Measurements from ENCODE around the gene CXorf38. TPM values are rescaled to one million over a fixed set of nuclear protein-coding genes. Genes with fewer than 3 reads are reported as not detected.
A peak's percentile ranks its signal among the peaks of the same experiment; 100 is the strongest.
"Not testable (repeated sequence)": the region's sequence is repeated elsewhere in the genome, so short reads cannot be mapped to it uniquely, and the experiment has no call there.

The CXorf38 gene
- total RNA-seq, 1 experiment from 2014 or later, result 23.3 TPM

DNA sequence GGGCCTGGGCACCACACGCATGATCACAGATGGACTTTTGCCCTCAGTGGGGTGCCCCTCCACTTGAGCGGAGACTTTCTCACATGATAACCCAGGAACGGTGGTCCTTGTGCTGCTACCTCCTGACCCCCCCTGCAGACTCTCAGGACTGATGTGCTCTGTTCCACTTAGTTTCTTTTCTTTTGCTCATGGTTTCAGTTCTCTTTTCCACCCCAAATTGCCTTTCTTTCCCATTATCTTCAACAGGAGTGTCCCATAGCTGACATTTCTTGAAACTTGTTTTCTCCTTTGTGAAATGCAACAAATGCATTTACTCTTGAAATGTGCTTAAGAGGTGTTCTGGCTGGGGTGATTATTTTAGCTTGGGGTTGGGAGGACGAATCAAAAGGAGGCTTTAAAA, 15.2 kb downstream of the CXorf38 start:
- DNase-seq (ENCODE audit: extremely low read depth, low read depth), result no peak

DNA sequence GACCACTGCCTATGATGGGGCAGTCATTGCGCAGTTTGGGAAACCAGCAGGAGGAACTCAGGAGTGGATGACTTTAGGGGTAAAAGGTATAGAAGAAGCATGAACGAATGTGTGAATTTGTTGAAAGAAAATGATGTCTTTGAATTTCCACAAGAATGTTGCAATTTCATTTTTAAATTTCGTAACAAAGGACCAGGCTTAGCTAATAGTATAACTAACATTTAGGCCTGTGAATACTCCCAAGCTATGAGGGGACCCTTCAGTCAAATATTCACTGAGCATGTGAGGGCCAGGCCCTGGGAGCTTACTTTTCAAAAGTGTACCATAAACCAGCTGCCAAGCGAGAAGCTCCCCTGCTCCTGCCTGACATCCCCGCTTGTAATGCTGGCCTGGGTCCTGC, 18.9 kb downstream of the CXorf38 start:
- no peak for DNase-seq (ENCODE audit: extremely low read depth, low read depth)

DNA sequence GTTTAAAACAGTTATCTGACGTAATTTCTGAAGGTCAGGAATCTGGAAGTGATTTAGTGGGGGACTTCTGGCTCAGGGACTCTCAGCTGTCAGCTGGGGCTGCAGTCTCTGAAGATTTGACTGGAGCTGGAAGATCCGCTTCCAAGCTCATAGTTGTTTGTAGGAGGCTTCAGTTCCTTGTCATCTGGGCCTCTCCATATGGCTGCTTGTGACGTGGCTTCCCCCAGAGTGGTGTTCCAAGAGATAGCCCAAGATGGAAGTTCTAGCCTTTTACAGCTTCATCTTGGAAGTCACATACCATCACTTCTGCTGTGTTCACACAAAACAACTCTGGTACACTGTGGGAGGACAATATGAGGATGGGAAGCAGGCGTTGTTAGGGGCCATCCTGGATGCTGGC, 22.1 kb downstream of the CXorf38 start:
- no peak for DNase-seq (ENCODE audit: extremely low read depth, low read depth)

DNA sequence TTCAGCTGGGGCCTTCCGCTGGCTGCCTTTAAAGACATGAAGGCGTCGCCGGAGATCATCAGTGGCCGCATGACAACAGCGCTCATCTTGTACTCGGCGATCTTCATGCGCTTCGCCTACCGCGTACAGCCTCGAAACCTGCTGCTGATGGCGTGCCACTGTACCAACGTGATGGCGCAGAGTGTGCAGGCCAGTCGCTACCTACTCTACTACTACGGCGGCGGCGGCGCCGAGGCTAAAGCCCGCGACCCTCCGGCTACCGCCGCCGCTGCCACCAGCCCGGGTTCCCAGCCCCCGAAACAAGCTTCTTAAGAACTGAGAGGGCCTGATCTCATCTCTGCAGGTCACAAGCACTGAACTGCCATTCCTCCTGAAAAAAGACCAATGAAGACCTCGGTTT, 23.7 kb downstream of the CXorf38 start:
- no peak for DNase-seq (ENCODE audit: extremely low read depth, low read depth)

DNA sequence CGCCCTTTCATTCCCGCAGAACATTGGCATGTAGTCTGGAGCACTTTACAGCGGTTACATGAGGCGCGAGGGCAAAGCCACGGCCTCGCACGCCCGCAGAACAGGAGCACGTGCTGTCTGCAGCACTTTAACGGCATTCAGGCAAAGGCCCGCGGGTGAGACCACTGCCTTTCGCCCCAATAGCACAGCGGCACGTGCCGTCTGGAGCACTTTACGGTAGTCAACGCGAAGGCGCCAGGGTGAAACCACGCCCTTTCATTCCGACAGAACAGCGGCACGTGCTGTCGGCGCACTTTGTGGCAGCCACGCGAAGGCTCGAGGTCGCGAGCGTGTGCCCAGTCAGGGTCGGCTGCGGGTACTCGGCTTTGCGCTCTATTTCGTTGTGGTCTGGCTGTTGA, 24.2 kb downstream of the CXorf38 start, which contains the start of gene MPC1L:
Gene MPC1L, plus strand, starts transcription at position 290 of the 398 bp plus-strand sequence. CDS start 138 bp downstream, outside the sequence.
- no peak for DNase-seq (ENCODE audit: extremely low read depth, low read depth)

DNA sequence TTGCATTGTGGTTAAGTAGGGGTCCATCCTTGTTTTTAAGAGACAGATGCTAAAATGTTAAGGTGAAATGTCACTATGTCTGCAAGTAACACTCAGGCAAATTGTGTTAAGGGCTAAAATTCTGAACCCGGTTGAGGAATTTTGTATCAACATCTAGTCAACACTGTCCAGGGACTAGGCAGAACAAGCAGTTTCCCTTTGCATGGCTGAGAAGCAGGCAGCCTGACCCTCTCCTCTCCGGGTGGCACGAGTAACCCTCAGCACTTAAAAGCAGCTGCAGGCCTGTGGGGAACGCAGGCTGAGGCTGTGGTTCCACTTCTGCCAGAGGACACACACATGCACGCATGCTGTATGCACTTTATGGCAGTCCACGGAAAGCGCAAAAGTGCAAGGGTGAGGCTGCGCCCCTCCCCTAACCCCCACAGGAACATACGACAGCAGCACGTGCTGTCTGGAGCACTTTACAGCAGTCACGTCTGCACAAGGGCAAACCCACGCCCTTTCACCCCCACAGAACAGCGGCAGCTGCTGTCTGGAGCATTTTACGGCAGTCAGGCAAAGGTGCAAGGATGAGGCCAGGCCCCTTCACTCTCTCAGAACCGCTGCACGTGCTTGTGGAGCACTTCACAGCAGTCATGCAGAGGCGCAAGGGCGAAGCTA, 24.8 kb downstream of the CXorf38 start:
- DNase-seq (ENCODE audit: extremely low read depth, low read depth), result no peak

DNA sequence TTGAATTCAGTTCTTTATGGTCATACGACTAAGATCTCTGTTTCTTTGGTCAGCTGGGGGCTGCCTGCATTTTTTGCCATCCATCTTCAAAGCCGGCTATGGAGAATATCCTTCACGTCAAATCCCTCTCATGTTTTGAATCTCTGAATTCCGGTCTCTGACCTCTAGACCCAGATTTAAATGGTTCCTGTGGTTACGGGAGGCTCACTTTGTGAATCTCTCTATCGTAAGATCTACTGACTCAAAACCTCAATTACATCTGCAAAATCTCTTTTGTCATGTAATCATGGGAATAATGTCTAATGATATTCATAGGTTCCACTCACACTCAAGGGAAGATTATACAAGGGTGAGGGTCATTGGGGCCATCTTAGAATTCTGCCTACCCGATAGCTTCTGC, 29.8 kb downstream of the CXorf38 start:
- no peak for DNase-seq (ENCODE audit: extremely low read depth, low read depth)

DNA sequence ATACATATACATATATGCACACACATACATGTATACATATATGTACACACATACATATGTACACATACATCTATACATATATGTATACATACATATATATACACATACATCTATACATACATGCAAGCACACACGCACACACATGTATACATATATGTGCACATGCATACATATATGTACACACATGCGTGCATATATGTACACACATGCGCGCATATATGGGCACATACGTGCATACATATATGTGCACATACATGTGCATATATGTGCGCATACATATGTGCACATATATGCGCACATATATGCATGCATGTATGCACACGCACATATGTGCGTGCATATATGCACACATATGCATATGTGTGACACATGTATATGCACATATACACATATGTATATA, 31.4 kb downstream of the CXorf38 start:
- DNase-seq (ENCODE audit: extremely low read depth, low read depth), result no peak

DNA sequence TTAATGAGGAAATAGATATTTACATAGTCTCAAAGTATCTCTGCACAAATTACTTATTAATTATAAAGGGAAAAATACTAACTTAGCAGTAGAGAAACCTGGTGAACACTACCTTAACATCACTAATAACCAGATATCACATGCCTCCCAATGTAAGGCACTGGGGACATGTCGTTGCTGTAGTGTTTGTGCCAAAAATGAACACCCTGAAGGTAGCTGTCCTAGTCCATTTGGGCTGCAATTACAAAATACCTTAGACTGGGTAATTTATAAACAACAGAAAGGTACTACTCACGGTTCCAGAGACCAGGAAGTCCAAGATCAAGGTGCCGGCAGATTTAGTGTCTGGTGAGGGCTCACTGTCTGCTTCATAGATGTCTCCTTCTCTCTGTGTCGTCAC, 34.9 kb downstream of the CXorf38 start:
- no peak for DNase-seq (ENCODE audit: extremely low read depth, low read depth)

DNA sequence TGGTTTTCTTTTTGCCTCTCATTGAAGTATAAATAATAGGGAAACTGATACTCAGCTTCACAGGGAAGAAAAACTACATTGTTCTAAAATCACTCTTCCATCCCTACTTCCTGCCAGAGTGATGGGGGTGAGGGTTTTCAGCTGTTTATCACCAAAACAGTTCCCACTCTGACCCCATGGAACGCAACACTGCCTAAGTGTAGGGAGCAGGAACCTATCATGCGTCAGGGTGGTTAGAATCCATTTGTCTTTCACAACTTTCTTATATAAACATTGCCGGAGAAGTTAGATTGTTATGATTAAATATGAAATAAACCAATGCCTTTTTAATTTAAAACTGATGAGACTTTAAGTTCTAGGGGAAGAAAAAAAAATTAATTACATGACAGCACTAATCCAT, 40.0 kb downstream of the CXorf38 start:
- no peak for DNase-seq (ENCODE audit: extremely low read depth, low read depth)

DNA sequence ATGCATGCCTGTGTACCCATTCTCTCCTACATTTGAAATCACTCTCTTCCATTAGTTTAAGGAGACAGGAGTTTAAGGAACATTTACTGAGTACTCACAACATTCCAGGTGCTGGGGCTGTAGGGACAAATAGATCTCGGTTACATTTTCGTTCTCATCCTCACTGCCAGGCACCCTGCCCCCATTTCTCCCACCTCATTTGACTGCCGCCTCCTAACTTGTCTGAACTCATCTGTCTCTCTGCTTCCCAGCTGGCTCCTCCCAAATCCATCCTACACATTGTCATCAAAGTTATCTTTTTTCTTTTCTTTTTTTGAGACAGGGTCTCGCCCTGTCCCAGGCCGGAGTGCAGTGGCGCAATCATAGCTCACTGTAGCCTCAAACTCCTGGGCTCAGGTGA, 43.9 kb downstream of the CXorf38 start:
- DNase-seq (ENCODE audit: extremely low read depth, low read depth), result no peak

DNA sequence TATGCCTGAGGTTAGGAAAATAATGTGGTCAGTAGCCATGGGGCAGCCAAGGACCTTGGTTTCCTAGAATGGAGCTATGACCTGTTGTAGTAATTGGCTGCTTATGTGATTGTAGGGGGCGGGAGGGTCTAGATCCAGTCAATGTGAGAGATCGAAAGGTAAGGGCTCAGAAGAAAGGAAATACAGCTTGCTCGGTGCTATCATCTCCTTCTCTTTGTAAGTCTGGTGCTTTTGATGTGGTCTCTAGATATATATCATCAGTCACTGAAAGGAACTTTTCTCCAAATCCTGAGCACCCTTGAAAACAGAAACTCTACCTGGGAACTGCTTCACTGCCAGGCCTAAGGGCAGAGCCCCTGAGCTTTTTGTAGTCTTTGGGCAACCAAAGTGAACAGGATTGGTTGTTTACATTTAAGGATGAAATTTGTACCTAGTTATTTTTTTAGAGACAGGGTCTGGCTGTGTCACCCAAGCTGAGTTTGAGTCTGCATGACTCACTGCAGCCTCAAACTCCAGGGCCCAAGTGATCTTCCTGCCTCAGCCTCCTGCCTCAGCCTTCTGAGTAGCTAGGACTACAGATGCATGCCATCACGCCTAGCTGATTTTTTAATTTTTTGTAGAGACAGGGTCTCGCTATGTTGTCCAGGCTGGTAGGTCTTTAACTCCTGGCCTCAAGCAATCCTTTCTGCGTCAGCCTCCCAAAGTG, 57.6 kb downstream of the CXorf38 start:
- not testable (repeated sequence) for DNase-seq (ENCODE audit: extremely low read depth, low read depth)

DNA sequence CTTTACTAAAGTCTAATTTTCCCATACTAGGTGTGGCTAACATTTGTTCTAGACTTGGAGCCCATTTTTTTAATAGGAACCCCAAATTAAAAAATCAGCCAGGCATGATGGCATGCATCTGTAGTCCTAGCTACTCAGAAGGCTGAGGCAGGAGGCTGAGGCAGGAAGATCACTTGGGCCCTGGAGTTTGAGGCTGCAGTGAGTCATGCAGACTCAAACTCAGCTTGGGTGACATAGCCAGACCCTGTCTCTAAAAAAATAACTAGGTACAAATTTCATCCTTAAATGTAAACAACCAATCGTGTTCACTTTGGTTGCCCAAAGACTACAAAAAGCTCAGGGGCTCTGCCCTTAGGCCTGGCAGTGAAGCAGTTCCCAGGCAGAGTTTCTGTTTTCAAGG, 59.7 kb downstream of the CXorf38 start:
- not testable (repeated sequence) for DNase-seq (ENCODE audit: extremely low read depth, low read depth)

DNA sequence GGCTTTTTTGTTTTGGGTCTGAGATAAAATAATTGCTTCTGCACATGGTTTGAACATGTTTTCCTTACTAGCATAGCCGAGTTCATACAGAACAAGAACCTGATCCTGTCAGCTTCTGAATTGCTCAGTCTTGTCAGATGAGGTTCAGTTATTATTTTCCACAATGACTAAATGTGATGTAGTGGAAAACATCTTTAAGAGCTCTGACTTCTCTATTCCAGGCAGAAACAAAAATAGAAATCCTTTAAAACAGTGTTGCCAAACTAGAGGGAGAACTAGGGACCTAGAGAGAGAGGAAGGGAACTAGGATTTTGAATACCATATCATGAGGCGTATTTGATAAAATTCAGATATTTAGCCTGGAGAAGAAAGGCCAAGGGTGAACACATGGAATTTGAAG, 64.5 kb downstream of the CXorf38 start:
- DNase-seq (ENCODE audit: extremely low read depth, low read depth), result no peak

DNA sequence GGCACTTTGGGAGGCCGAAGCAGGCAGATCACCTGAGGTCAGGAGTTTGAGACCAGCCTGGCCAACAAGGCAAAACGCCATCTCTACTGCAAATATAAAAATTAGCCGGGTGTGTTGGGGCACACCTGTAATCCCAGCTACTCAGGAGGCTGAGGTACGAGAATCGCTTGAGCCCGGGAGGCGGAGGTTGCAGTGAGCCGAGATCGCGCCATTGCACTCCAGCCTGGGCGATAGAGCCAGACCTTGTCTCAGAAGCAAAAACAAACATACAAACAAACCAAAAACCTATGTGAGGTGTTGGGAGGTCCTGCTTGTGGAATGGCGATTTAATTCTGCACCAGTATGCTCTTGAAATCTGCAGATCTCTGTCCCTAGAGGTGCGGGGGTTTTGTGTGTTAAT, 65.2 kb downstream of the CXorf38 start:
- DNase-seq (ENCODE audit: extremely low read depth, low read depth), result not testable (repeated sequence)

DNA sequence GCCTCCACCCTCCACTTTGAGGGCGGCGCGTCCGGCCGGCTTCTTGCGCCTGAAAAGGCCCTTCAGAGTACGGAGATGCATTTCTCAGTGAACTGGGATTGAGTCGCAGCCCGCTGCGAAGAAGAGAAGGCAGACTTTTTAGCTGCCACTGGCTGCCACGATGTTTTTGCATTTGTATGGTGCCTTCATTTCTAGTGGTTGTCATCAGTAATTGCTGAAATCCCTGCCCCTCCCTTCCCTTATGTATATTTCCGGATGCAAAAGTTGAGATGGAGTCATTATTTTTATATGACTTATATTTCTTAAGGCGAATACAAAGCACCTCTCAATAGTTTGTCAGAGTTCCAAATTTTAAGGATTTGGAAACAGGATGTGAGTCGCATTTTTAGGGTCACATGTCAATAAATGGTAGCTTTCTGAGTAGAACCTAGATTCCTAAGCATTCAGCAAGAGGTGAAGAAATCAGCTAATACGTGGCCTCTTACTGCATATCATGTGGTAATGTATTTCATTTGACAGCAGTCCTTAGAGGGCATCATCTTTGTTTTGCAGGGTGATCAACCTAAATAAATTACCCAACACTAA, 65.9 kb downstream of the CXorf38 start:
- DNase-seq (ENCODE audit: extremely low read depth, low read depth), result no peak

DNA sequence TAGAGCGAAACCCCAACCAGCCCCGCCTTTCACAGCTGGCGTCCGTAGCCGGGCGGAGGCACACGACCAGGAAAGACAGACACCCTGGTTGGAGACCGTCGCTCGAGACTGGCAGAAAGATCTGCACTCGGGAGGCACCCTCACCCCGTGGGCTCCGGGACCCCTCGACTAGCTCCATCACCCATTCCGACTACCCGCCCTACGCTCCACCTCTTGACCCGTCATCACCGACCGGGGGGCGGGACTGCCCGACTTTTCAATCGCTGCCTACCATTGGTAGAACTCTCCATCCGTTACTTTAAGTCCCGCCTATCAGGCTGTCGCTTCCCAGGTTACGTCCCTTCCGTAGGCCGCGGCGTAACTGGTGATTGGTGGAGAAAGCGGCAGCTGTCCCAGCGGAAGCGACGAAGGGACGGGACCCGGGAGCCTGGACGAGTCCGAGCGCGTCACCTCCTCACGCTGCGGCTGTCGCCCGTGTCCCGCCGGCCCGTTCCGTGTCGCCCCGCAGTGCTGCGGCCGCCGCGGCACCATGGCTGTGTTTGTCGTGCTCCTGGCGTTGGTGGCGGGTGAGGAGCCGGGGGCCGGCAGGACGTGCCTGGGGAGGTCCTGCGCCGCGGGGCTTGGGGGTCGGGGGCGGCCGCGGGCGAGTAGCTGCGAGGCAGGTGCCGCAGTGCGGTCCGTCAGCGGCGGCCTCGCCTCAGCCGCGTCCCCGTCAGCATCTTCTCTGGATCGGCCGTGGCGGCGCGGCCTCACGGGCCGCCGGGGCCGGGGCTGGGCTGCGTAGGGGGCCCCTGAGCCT, 66.6 kb downstream of the CXorf38 start, which contains the start of gene ATP6AP2:
Gene ATP6AP2, plus strand, starts transcription at position 434 of the 799 bp plus-strand sequence. Its CDS starts 96 bp downstream, at position 530.
- peak; percentile 96 for DNase-seq (ENCODE audit: extremely low read depth, low read depth)

DNA sequence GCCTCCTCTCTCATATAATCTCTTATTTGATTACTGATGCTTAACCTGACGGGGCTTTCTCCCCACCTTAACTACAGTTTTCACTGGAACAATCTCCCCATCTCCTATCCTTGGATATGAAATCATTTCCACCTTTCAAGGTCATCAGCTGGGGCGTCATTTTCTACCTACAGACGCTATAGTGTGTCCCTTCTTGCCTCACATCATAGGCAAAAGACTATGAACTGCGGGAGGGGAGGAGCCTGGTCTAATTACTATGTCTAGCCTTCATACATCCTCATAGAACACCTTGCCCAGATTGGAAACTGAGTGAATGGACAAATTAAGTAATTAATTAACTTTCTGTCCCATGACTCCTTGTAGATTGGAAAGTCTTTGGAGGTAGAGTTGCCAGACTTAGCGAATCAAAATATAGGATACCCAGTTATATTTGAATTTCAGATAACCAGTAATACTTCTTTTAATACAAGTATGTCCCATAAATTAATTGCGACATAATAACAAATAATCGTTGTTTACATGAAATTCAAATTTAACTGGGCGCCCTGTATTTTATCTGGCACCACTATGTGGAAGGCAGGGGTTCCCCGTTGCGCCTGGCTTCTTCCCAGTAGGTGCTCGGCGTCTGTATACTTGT, 67.3 kb downstream of the CXorf38 start:
- no peak for DNase-seq (ENCODE audit: extremely low read depth, low read depth)

DNA sequence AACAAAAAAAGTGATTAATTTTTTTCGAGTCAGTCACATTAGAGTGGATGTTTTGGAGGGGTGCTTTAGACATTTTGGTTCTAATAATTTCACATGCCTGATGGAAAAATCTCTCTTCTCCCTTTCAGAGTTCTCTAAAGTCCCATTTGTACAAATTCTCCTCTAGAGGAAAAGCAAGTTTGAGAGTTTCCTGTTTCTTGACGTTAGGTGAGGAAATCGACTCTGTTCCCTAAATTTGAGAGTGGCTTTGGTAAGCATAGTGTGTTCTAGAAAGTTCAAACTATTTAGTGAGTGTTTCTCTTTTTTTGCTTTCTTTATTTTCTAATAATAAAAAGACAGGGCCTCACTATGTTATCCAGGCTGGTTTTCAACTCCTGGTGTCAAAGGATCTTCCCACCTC, 68.2 kb downstream of the CXorf38 start:
- no peak for DNase-seq (ENCODE audit: extremely low read depth, low read depth)

DNA sequence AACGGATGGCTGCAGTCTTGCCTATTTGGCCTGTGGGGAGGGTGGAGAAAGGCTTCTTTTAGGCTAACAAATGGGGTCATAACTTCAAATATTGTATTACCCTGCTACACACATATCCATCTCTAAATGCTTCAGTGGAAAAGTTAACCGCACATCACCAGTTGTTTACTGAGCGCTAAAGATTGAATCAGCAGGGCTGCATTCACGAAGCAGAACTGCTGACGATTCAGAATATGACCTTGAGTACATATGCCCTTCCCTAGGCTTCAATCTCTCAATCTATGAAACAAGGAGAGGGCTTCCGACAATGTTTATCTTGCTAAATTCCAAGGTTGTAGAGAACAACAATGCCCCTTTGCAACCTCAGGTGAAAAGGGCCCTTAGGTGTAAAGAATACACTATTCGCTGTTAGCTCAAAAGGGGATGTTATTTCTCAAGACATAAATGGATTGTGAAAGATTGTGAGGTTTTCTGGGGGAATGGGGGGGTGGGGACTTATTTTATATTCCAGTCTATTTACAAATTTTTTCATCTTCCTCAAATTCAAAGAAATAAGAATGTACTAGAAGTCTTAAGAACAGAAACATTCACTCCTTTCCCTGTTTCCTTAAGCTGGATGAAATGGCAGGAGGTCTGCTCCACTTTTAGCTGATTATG, 69.2 kb downstream of the CXorf38 start:
- no peak for DNase-seq (ENCODE audit: extremely low read depth, low read depth)

Data from NCI-H460 (cell line).